GM12875 (cell line): ENCODE data around the gene HS6ST2.

Experiments
- H3K4me3 ChIP-seq: one replicate; pipeline ENCODE4 v1.5.1; 2011; ENCODE audit warnings: low read depth, low read length, control low read depth
- CTCF ChIP-seq: IDR thresholded peaks from 2 replicates; pipeline ENCODE4 v1.5.1; 2011; ENCODE audit warnings: low read depth, mild to moderate bottlenecking, control low read depth, inconsistent platforms, low read length, moderate library complexity, borderline replicate concordance; ENCODE audit not compliant: insufficient read depth

HS6ST2 gene

GRCh38 chrX:132833373-132833772 is 125.1 kb downstream of the HS6ST2 start:
- no peak overlapping the region for H3K4me3 ChIP-seq
- TF ChIP-seq CTCF, result no peak

GRCh38 chrX:132831336-132831973 is 127.0 kb downstream of the HS6ST2 start:
- no peak overlapping the region for H3K4me3 ChIP-seq
- TF ChIP-seq CTCF, result no peak

GRCh38 chrX:132822634-132823012 is 135.8 kb downstream of the HS6ST2 start:
- no peak overlapping the region for H3K4me3 ChIP-seq
- no peak for TF ChIP-seq CTCF

GRCh38 chrX:132821974-132822633 is 136.3 kb downstream of the HS6ST2 start:
- TF ChIP-seq CTCF, result no peak
- no peak overlapping the region for H3K4me3 ChIP-seq

GRCh38 chrX:132820675-132821074 is 137.8 kb downstream of the HS6ST2 start:
- TF ChIP-seq CTCF, result no peak
- H3K4me3 ChIP-seq, result no peak overlapping the region

GRCh38 chrX:132819711-132820264 is 138.6 kb downstream of the HS6ST2 start:
- no peak for TF ChIP-seq CTCF
- no peak overlapping the region for H3K4me3 ChIP-seq

- TF ChIP-seq CTCF, result no peak
- no peak overlapping the region for H3K4me3 ChIP-seq
Observed at GRCh38 chrX:132818638-132819037, 139.8 kb downstream of the HS6ST2 start.
